Measurements from ENCODE around the gene ATAD2B. TPM values are rescaled to one million over a fixed set of nuclear protein-coding genes. Genes with fewer than 3 reads are reported as not detected.

Gene ATAD2B
- total and polyA plus RNA-seq, 11 donors: 2.8 to 13.3 (median 8.1) TPM

- Histone ChIP-seq H3K27me3 (no peaks in the 10 kb centered on the region), H3K27ac (no peak overlapping the region), H3K4me1 (peaks cover 0 to 14% (median 1%) of the 10 kb centered on the region in 12 donors), H3K36me3 (peaks cover 0 to 15% (median 12%) of the 10 kb centered on the region in 9 donors), H3K9me3 (no peaks in the 10 kb centered on the region), H3K4me3 (no peak overlapping the region)
- no peak for DNase-seq
- intact Hi-C loops (cut with DNase I): no loop called here
- TF ChIP-seq CTCF (IDR thresholded peaks at IDR 0.05): no peak
- no peak for TF ChIP-seq POLR2A (IDR thresholded peaks at IDR 0.05)
- 89 to 92% (median 90%) methylated on average over 5 of the region's 5 CpGs for WGBS, 4 donors
- ATAC-seq: no peak
Observed at GRCh38 chr2:23713351-23713750, 213.6 kb downstream of the ATAD2B start.

GRCh38 chr2:23712756-23713151 lies 214.2 kb downstream of the ATAD2B start:
- Histone ChIP-seq H3K4me1 (peaks cover 0 to 14% (median 1%) of the 10 kb centered on the region in 12 donors), H3K4me3 (no peak overlapping the region), H3K36me3 (peaks cover 0 to 21% (median 14%) of the 10 kb centered on the region in 9 donors), H3K27ac (peak overlapping the region in 1 of 12 donors; percentile 20), H3K9me3 (no peaks in the 10 kb centered on the region), H3K27me3 (no peaks in the 10 kb centered on the region)
- WGBS, 4 donors: 73 to 86% (median 76%) methylated on average over 2 of the region's 2 CpGs
- ATAC-seq (peak in 1 of 4 donors; percentile 24), DNase-seq (no peak)
- TF ChIP-seq CTCF (IDR thresholded peaks at IDR 0.05) (no peak), POLR2A (IDR thresholded peaks at IDR 0.05) (no peak)
- intact Hi-C loops (cut with DNase I): no loop called here

- DNase-seq (peak in 2 of 5 donors; percentile 50 to 56), ATAC-seq (peak in 3 of 4 donors; percentile 50 to 71 (median 69))
- intact Hi-C loops (cut with DNase I): no loop called here
- Histone ChIP-seq H3K36me3 (peaks cover 0 to 27% (median 18%) of the 10 kb centered on the region in 9 donors), H3K9me3 (no peaks in the 10 kb centered on the region), H3K4me1 (peaks cover 0 to 14% (median 1%) of the 10 kb centered on the region in 12 donors), H3K27ac (peak overlapping the region in 2 of 12 donors; percentile 16 to 20), H3K4me3 (no peak overlapping the region), H3K27me3 (no peaks in the 10 kb centered on the region)
- WGBS, 4 donors: 75 to 85% (median 80%) methylated on average over 7 of the region's 7 CpGs
- TF ChIP-seq POLR2A (IDR thresholded peaks at IDR 0.05): no peak
- TF ChIP-seq CTCF (IDR thresholded peaks at IDR 0.05): no peak
Observed at GRCh38 chr2:23711979-23712755, 214.8 kb downstream of the ATAD2B start.

GRCh38 chr2:23709311-23709710 lies 217.6 kb downstream of the ATAD2B start:
- TF ChIP-seq POLR2A (IDR thresholded peaks at IDR 0.05) (no peak), CTCF (IDR thresholded peaks at IDR 0.05) (no peak)
- H3K9me3 ChIP-seq: no peaks in the 10 kb centered on the region
- 95 to 99% (median 97%) methylated on average over 8 of the region's 8 CpGs for WGBS, 4 donors
- DNase-seq (no peak), ATAC-seq (no peak)
- peaks cover 0 to 40% (median 25%) of the 10 kb centered on the region in 9 donors for H3K36me3 ChIP-seq
- peaks cover 0 to 14% (median 1%) of the 10 kb centered on the region in 12 donors for H3K4me1 ChIP-seq
- H3K27me3 ChIP-seq: no peaks in the 10 kb centered on the region
- no peak overlapping the region for H3K4me3 ChIP-seq
- H3K27ac ChIP-seq: no peak overlapping the region
- intact Hi-C loops (cut with DNase I): no loop called here

All from heart left ventricle (tissue), 16 donors.